ENCODE results near the gene FAM135A. TPM values are rescaled to one million over a fixed set of nuclear protein-coding genes. Genes with fewer than 3 reads are reported as not detected.
A peak's percentile ranks its signal among the peaks of the same experiment; 100 is the strongest.

FAM135A gene
- total and polyA plus RNA-seq, 2 of the 4 experiments (the other 2 are of a cell fraction): 2.2 to 7.9 TPM

- H3K4me3 ChIP-seq (ENCODE audit: insufficient read depth, low read depth, low read length): no peak overlapping the region
- CTCF ChIA-PET: no interaction called here
- WGBS, 2 experiments (ENCODE audit: extremely low coverage in 2 of 2, insufficient read length in 1 of 2): no CpG with 5 or more reads among the region's 10 CpGs
- H3K27me3 ChIP-seq (ENCODE audit: control insufficient read depth, insufficient read depth, low read length): 0 out of 2 replicates have a peak, but pooled peaks cover 1% of the 10 kb centered on the region
- H3K36me3 ChIP-seq (ENCODE audit: control insufficient read depth, insufficient read depth, low read length): no peaks in the 10 kb centered on the region
- no peaks in the 10 kb centered on the region for H3K79me1 ChIP-seq (ENCODE audit: low read depth in 1 of 2, low read length in 2 of 2)
- no peak overlapping the region for H3K14ac ChIP-seq (replicated peaks; ENCODE audit: low read depth, low read length)
- no peak overlapping the region for H3K9ac ChIP-seq (ENCODE audit: low read depth, low read length)
- H2BK15ac ChIP-seq (ENCODE audit: low read depth, low read length): no peak overlapping the region
- H3K9me3 ChIP-seq (ENCODE audit: control insufficient read depth, insufficient read depth, low read length): no peaks in the 10 kb centered on the region
- H3K18ac ChIP-seq (ENCODE audit: low read depth, low read length): no peak overlapping the region
- H4K8ac ChIP-seq (ENCODE audit: low read depth in 2 of 2, low read length in 2 of 2): no peak overlapping the region
- H3K23ac ChIP-seq (ENCODE audit: low read depth, low read length): no peak overlapping the region
- 0 out of 2 replicates have a peak, but pooled peaks have one; percentile 5 for TF ChIP-seq CTCF (conservative IDR thresholded peaks at IDR 0.05; ENCODE audit: low read depth, low read length)
- no peak for TF ChIP-seq ELK1 (IDR thresholded peaks at IDR 0.05; ENCODE audit: borderline replicate concordance, low read depth, low read length)
- no peak for TF ChIP-seq RCOR1 (IDR thresholded peaks at IDR 0.05; ENCODE audit: insufficient replicate concordance, low read length)
- TF ChIP-seq MXI1 (IDR thresholded peaks at IDR 0.05; ENCODE audit: borderline replicate concordance, low read depth, low read length): no peak
- no peak for TF ChIP-seq CHD1 (IDR thresholded peaks at IDR 0.05; ENCODE audit: low read depth, low read length)
- no peak for TF ChIP-seq NFE2L2 (IDR thresholded peaks at IDR 0.05; ENCODE audit: low read depth, low read length)
- TF ChIP-seq CEBPB (IDR thresholded peaks at IDR 0.05; ENCODE audit: low read depth, low read length): no peak
- TF ChIP-seq POLR2A (IDR thresholded peaks at IDR 0.05; ENCODE audit: low read depth, low read length): no peak
- no peaks in the 10 kb centered on the region for H3K9me1 ChIP-seq (ENCODE audit: insufficient read depth, low read length)
- no peak overlapping the region for H3K56ac ChIP-seq (ENCODE audit: extremely low read depth, insufficient read depth, low read length)
- BruUV-seq (replicated peaks): no TSS peak
- H3K4me1 ChIP-seq (ENCODE audit: control insufficient read depth, insufficient read depth, low read length): no peaks in the 10 kb centered on the region
- H3K4ac ChIP-seq (ENCODE audit: low read depth, low read length): no peak overlapping the region
- intact Hi-C loops (cut with micrococcal nuclease) (loop anchor here (10.0 kb wide), 2 partner anchors 189 to 509 kb away; partner anchors contain the start of gene SDHAF4), in situ Hi-C loops (cut with MboI; ENCODE audit: low sequenced_read_pairs) (no loop called here), dilution Hi-C loops (cut with HindIII; ENCODE audit: low sequenced_read_pairs, unreplicated experiment) (no loop called here)
- H4K91ac ChIP-seq (ENCODE audit: insufficient read depth, low read depth, low read length): no peak overlapping the region
- H2AK9ac ChIP-seq (replicated peaks; ENCODE audit: low read depth, low read length, poor library complexity): no peak overlapping the region
- no peak overlapping the region for H2AK5ac ChIP-seq (ENCODE audit: low read depth, low read length)
- no peak overlapping the region for H2BK5ac ChIP-seq (ENCODE audit: low read depth, low read length, poor library complexity, severe bottlenecking)
- ATAC-seq (ENCODE audit: low read depth) (no peak), DNase-seq (no peak)
- no peaks in the 10 kb centered on the region for H4K20me1 ChIP-seq (ENCODE audit: insufficient read depth, low read length)
- H3K4me2 ChIP-seq (ENCODE audit: low read depth, low read length): no peak overlapping the region
- POLR2A ChIA-PET (ENCODE audit: unreplicated experiment): no interaction called here
- H2BK120ac ChIP-seq (ENCODE audit: low read depth, low read length): no peak overlapping the region
- H2BK20ac ChIP-seq (ENCODE audit: low read depth, low read length): no peak overlapping the region
- no peak overlapping the region for H3K27ac ChIP-seq (ENCODE audit: insufficient read depth, low read length)
- no peak overlapping the region for H2AFZ ChIP-seq (replicated peaks; ENCODE audit: low read length, poor library complexity)
- no peak overlapping the region for H4K5ac ChIP-seq (ENCODE audit: low read depth, low read length)
Measured at GRCh38 chr6:70375882-70376281, 37.4 kb upstream of the FAM135A start.

All from IMR-90 (cell line).